Activated CD4-positive, alpha-beta T cell treated with anti-CD3 and anti-CD28 coated beads, Interleukin-2, amount 50 U/mL, for 24 hours (primary cell): ENCODE data around the gene PHRF1.
"Not testable (repeated sequence)": the region's sequence is repeated elsewhere in the genome, so short reads cannot be mapped to it uniquely, and the experiment has no call there.

Source experiments
- DNase-seq, 2 donors: peaks; one replicate each; pipeline ENCODE4 v3.0.0-alpha.2; 2020; ENCODE audit warnings: low read depth in 1 of 2, low spot score in 1 of 2

PHRF1 gene

GRCh38 chr11:626475-627307, 50.4 kb downstream of the PHRF1 start, which contains the start of gene SCT:
TSS of gene SCT (minus strand) at chr11:627181. CDS start at chr11:627143, 38 bp downstream.
- no peak for DNase-seq

- DNase-seq: no peak
These were observed 51.0 kb downstream of the PHRF1 start for GRCh38 chr11:627308-627576.

- DNase-seq: no peak
These were observed 51.8 kb downstream of the PHRF1 start for GRCh38 chr11:628056-628455.

GRCh38 chr11:629237-629583, 52.9 kb downstream of the PHRF1 start:
- DNase-seq: no peak

- no peak for DNase-seq
These were observed 54.6 kb downstream of the PHRF1 start for GRCh38 chr11:630871-631270.

- no peak for DNase-seq
These were observed 59.8 kb downstream of the PHRF1 start for GRCh38 chr11:635945-636510.

GRCh38 chr11:636511-637332, 60.5 kb downstream of the PHRF1 start, which contains the start of gene DRD4:
TSS of gene DRD4 (plus strand) at chr11:637269. CDS start at chr11:637305, 36 bp downstream.
- no peak for DNase-seq

GRCh38 chr11:637333-637592, 61.0 kb downstream of the PHRF1 start:
- no peak for DNase-seq

- no peak for DNase-seq
These were observed 61.6 kb downstream of the PHRF1 start for GRCh38 chr11:637593-638521.

GRCh38 chr11:638631-639331, 62.5 kb downstream of the PHRF1 start:
- DNase-seq: no peak

- DNase-seq: no peak
These were observed 63.2 kb downstream of the PHRF1 start for GRCh38 chr11:639332-639955.

- no peak for DNase-seq
These were observed 63.9 kb downstream of the PHRF1 start for GRCh38 chr11:640021-640706.

GRCh38 chr11:641806-642370, 65.6 kb downstream of the PHRF1 start:
- no peak for DNase-seq

GRCh38 chr11:643366-643765, 67.1 kb downstream of the PHRF1 start:
- DNase-seq: no peak

GRCh38 chr11:643849-644738, 67.8 kb downstream of the PHRF1 start:
- no peak for DNase-seq

- DNase-seq: no peak
These were observed 69.3 kb downstream of the PHRF1 start for GRCh38 chr11:645536-645935.

- DNase-seq: no peak
These were observed 69.9 kb downstream of the PHRF1 start for GRCh38 chr11:646214-646613.

- DNase-seq: not testable (repeated sequence)
These were observed 71.4 kb downstream of the PHRF1 start for GRCh38 chr11:647672-648158.
